H9 (cell line): ENCODE results near the gene S100G. TPM values are rescaled to one million over a fixed set of nuclear protein-coding genes. Genes with fewer than 3 reads are reported as not detected.

Experiments
- DNase-seq: peaks from one replicate; pipeline ENCODE4 v3.0.0-alpha.2; 2017
- H2AFZ ChIP-seq: one replicate; pipeline ENCODE4 v1.6.1; 2013; ENCODE audit warnings: mild to moderate bottlenecking, low read length, control low read depth, moderate library complexity
- H2AK5ac ChIP-seq: 2 replicates; pipeline ENCODE4 v1.6.1; 2013; ENCODE audit warnings: low read length, control low read depth, mixed read lengths; ENCODE audit not compliant: insufficient read length
- H2BK120ac ChIP-seq: one replicate; pipeline ENCODE4 v1.6.1; 2013; ENCODE audit warnings: low read depth, mild to moderate bottlenecking, low read length, control low read depth, inconsistent platforms; ENCODE audit not compliant: poor library complexity, severe bottlenecking
- H2BK12ac ChIP-seq: 2 replicates; pipeline ENCODE4 v1.6.1; 2013; ENCODE audit warnings: low read length, control low read depth, mixed read lengths, low read depth; ENCODE audit not compliant: insufficient read length
- H2BK15ac ChIP-seq: 2 replicates; pipeline ENCODE4 v1.6.1; 2013; ENCODE audit warnings: low read depth, low read length, control low read depth
- H2BK20ac ChIP-seq: one replicate; pipeline ENCODE4 v1.6.1; 2013; ENCODE audit warnings: low read depth, mild to moderate bottlenecking, low read length, control low read depth, inconsistent platforms; ENCODE audit not compliant: poor library complexity, severe bottlenecking
- H2BK5ac ChIP-seq: 2 replicates; pipeline ENCODE4 v1.6.1; 2013; ENCODE audit warnings: low read length, control low read depth, mixed read lengths; ENCODE audit not compliant: insufficient read length
- H3K14ac ChIP-seq: 2 replicates; pipeline ENCODE4 v1.6.1; 2013; ENCODE audit warnings: low read length, control low read depth; ENCODE audit not compliant: insufficient read depth
- H3K18ac ChIP-seq: 2 replicates; pipeline ENCODE4 v1.6.1; 2013; ENCODE audit warnings: low read depth, mild to moderate bottlenecking, mixed read lengths, low read length, control low read depth; ENCODE audit not compliant: insufficient read length
- H3K23ac ChIP-seq: 2 replicates; pipeline ENCODE4 v1.6.1; 2013; ENCODE audit warnings: low read length, control low read depth, mixed read lengths, low read depth; ENCODE audit not compliant: insufficient read length
- H3K23me2 ChIP-seq: 2 replicates; pipeline ENCODE4 v1.6.1; 2013; ENCODE audit warnings: low read depth, mild to moderate bottlenecking, mixed read lengths, low read length, control low read depth; ENCODE audit not compliant: insufficient read length, poor library complexity, severe bottlenecking
- H3K27ac ChIP-seq: 2 replicates; pipeline ENCODE4 v1.5.1; 2013; ENCODE audit warnings: low read length, control low read depth, mixed read lengths, low read depth; ENCODE audit not compliant: insufficient read length
- H3K27me3 ChIP-seq: 2 replicates; pipeline ENCODE4 v1.6.1; 2013; ENCODE audit warnings: low read length, control low read depth, inconsistent platforms; ENCODE audit not compliant: insufficient read depth
- H3K4ac ChIP-seq: 2 replicates; pipeline ENCODE4 v1.6.1; 2013; ENCODE audit warnings: low read depth, mild to moderate bottlenecking, control low read depth, inconsistent platforms, low read length, moderate library complexity
- H3K4me1 ChIP-seq: 2 replicates; pipeline ENCODE4 v1.6.1; 2013; ENCODE audit warnings: low read length, control low read depth, inconsistent platforms; ENCODE audit not compliant: insufficient read depth
- H3K4me2 ChIP-seq: 2 replicates; pipeline ENCODE4 v1.6.1; 2013; ENCODE audit warnings: low read length, control low read depth, mixed read lengths; ENCODE audit not compliant: insufficient read length, insufficient read depth
- H3K56ac ChIP-seq: 2 replicates; pipeline ENCODE4 v1.6.1; 2013; ENCODE audit warnings: low read depth, mild to moderate bottlenecking, mixed read lengths, low read length, control low read depth; ENCODE audit not compliant: insufficient read length
- H3K79me1 ChIP-seq: 2 replicates; pipeline ENCODE4 v1.6.1; 2013; ENCODE audit warnings: low read depth, mild to moderate bottlenecking, moderate library complexity, low read length, control low read depth, inconsistent platforms; ENCODE audit not compliant: insufficient read depth, poor library complexity, severe bottlenecking
- H3K79me2 ChIP-seq: 2 replicates; pipeline ENCODE4 v1.6.1; 2013; ENCODE audit warnings: low read length, control low read depth, inconsistent platforms; ENCODE audit not compliant: insufficient read depth
- H3K9ac ChIP-seq: 2 replicates; pipeline ENCODE4 v1.6.1; 2013; ENCODE audit warnings: low read length, control low read depth, mixed read lengths; ENCODE audit not compliant: insufficient read length; ENCODE audit errors: extremely low read depth
- H3K9me3 ChIP-seq: one replicate; pipeline ENCODE4 v1.6.1; 2013; ENCODE audit warnings: low read depth, low read length, inconsistent platforms; ENCODE audit not compliant: control insufficient read depth
- H3T11ph ChIP-seq: one replicate; pipeline ENCODE4 v1.6.1; 2013; ENCODE audit warnings: mild to moderate bottlenecking, low read length, control low read depth, inconsistent platforms
- H4K20me1 ChIP-seq: one replicate; pipeline ENCODE4 v1.6.1; 2013; ENCODE audit not compliant: control insufficient read depth, insufficient read length, insufficient read depth
- H4K5ac ChIP-seq: 2 replicates; pipeline ENCODE4 v1.6.1; 2013; ENCODE audit warnings: low read depth, mild to moderate bottlenecking, mixed read lengths, low read length, control low read depth; ENCODE audit not compliant: insufficient read length
- H4K8ac ChIP-seq: replicated peaks from 2 replicates; pipeline ENCODE4 v1.6.1; 2013; ENCODE audit warnings: low read length, control low read depth, mixed read lengths, low read depth; ENCODE audit not compliant: insufficient read length
- H4K91ac ChIP-seq: 2 replicates; pipeline ENCODE4 v1.6.1; 2013; ENCODE audit warnings: low read depth, mild to moderate bottlenecking, moderate library complexity, mixed read lengths, low read length, control low read depth; ENCODE audit not compliant: insufficient read length
- H3K27ac Mint-ChIP-seq, 3 experiments: 2 replicates in 2 of 3; 3 replicates in 1 of 3; pipeline ENCODE4 v1.8.0; 2020 to 2021; ENCODE audit warnings: mixed read lengths in 3 of 3, mild to moderate bottlenecking in 1 of 3, moderate library complexity in 1 of 3
- H3K27me3 Mint-ChIP-seq: 2 replicates; pipeline ENCODE4 v1.8.0; 2021; ENCODE audit warnings: low read depth, mild to moderate bottlenecking, moderate library complexity, mixed read lengths
- H3K36me3 Mint-ChIP-seq, 3 experiments: 2 replicates in 2 of 3; 3 replicates in 1 of 3; pipeline ENCODE4 v1.8.0; 2020 to 2021; ENCODE audit warnings: low read depth in 3 of 3, mixed read lengths in 3 of 3; ENCODE audit not compliant: insufficient read depth in 1 of 3
- H3K4me1 Mint-ChIP-seq, 2 experiments: 2 replicates each; pipeline ENCODE4 v1.8.0; 2020; ENCODE audit warnings: mixed read lengths in 2 of 2
- H3K4me3 Mint-ChIP-seq, 2 experiments: 2 replicates in 1 of 2; 3 replicates in 1 of 2; pipeline ENCODE4 v1.8.0; 2020 to 2021; ENCODE audit warnings: mild to moderate bottlenecking in 2 of 2, mixed read lengths in 2 of 2, moderate library complexity in 1 of 2
- H3K9me3 Mint-ChIP-seq, 2 experiments: 2 replicates in 1 of 2; 3 replicates in 1 of 2; pipeline ENCODE4 v1.8.0; 2020; ENCODE audit warnings: mild to moderate bottlenecking in 2 of 2, mixed read lengths in 2 of 2, moderate library complexity in 1 of 2
- CTCF ChIP-seq: fragments of 200-600 bp; sonication (generic); conservative IDR thresholded peaks from 3 replicates; pipeline ENCODE4 v1.8.0; 2021; ENCODE audit warnings: antibody characterized with exemption, mild to moderate bottlenecking
- WGBS: extraction: QIAGEN DNeasy Blood & Tissue Kit; methylation state at CpG from one replicate; pipeline ENCODE4 v1.1.7; 2013; ENCODE audit warnings: missing lambda C conversion rate, low lambda C conversion rate, mixed read lengths; ENCODE audit not compliant: insufficient read length; ENCODE audit errors: extremely low coverage; 5-methylcytosine and 5-hydroxymethylcytosine counted together
- total RNA-seq: library from RNA; stranded (reverse); gene quantifications from 2 replicates; pipeline ENCODE4 v1.2.1, GENCODE V29; 2021

S100G gene
- total RNA-seq, 1 experiment from 2014 or later = not detected

GRCh38 chrX:16617382-16617781 is 32.6 kb upstream of the S100G start:
- Histone ChIP-seq H3K56ac (no peak overlapping the region), H3K79me2 (no peaks in the 10 kb centered on the region), H3K27ac (no peak overlapping the region), H2BK120ac (no peak overlapping the region), H2AFZ (no peak overlapping the region), H3K4ac (no peak overlapping the region), H3K9me3 (no peaks in the 10 kb centered on the region), H3K23ac (no peak overlapping the region), H3T11ph (no peak overlapping the region), H4K8ac (no peak overlapping the region), H2BK5ac (no peak overlapping the region), H2AK5ac (no peak overlapping the region), H3K27me3 (no peaks in the 10 kb centered on the region), H4K20me1 (no peaks in the 10 kb centered on the region), H2BK12ac (no peak overlapping the region), H3K23me2 (no peaks in the 10 kb centered on the region), H3K14ac (no peak overlapping the region), H2BK20ac (no peak overlapping the region), H3K9ac (no peak overlapping the region), H3K18ac (no peak overlapping the region), H4K91ac (no peak overlapping the region), H2BK15ac (no peak overlapping the region), H3K4me1 (peaks cover 8% of the 10 kb centered on the region; the same call in 1 of the 2 replicates), H3K4me2 (no peak overlapping the region), H4K5ac (no peak overlapping the region), H3K79me1 (no peaks in the 10 kb centered on the region)
- H3K36me3 Mint-ChIP-seq = peaks cover 55 to 81% (median 75%) of the 10 kb centered on the region in 3 experiments
- no peak for DNase-seq
- no CpG with 5 or more reads among the region's 1 CpG for WGBS
- H3K27me3 Mint-ChIP-seq = no peaks in the 10 kb centered on the region
- peaks cover 18 to 29% of the 10 kb centered on the region in 2 experiments for H3K4me1 Mint-ChIP-seq
- 0 out of 5 replicates have a peak, but pooled peaks cover 0 to 3% of the 10 kb centered on the region in 2 experiments for H3K9me3 Mint-ChIP-seq
- no peak for TF ChIP-seq CTCF
- H3K4me3 Mint-ChIP-seq = no peak overlapping the region
- H3K27ac Mint-ChIP-seq = no peak overlapping the region
